GM18858 (cell line): ENCODE data around the gene SH3RF1.
A peak's percentile ranks its signal among the peaks of the same experiment; 100 is the strongest.
"Not testable (repeated sequence)": the region's sequence is repeated elsewhere in the genome, so short reads cannot be mapped to it uniquely, and the experiment has no call there.

Experiments used
- ATAC-seq: cut with Tn5 transposase; IDR thresholded peaks from one replicate; pipeline ENCODE4 v1.9.1; 2021; ENCODE audit not compliant: unreplicated experiment

The SH3RF1 gene

DNA sequence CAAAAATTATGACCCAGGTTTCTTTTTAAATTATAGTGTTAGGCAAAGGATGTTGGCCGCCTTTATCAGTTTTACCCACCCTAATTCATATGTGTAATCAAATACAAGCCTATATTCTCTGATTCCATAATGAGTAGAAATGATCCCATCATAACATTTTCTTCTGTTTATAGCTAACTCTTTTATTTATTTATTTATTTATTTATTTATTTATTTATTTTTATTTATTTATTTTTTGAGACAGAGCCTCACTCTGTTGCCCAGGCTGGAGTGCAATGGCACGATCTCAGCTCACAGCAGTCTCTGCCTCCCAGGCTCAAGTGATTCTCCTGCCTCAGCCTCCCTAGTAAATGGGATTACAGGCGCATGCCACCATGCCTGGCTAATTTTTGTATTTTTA lies 7.1 kb upstream of the SH3RF1 start:
- not testable (repeated sequence) for ATAC-seq

DNA sequence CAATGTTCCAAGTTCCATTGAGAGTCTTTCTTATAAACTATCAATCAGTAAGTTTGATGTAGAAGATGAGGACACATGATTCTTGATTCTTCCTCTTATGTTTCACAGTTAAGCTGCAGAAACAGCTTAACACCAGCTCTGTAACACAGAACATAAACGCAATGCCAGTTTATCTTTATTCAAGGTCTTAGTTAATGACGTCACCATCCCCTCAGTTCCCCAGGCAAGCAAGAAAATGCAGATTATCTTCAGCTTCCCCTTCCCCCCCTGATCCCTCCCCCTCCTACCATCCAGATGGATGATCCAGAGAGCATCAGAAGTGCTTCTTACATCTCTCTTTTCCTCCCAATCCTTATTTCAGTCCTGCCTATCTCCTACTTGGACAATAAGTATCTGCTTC lies 4.4 kb upstream of the SH3RF1 start:
- no peak for ATAC-seq

DNA sequence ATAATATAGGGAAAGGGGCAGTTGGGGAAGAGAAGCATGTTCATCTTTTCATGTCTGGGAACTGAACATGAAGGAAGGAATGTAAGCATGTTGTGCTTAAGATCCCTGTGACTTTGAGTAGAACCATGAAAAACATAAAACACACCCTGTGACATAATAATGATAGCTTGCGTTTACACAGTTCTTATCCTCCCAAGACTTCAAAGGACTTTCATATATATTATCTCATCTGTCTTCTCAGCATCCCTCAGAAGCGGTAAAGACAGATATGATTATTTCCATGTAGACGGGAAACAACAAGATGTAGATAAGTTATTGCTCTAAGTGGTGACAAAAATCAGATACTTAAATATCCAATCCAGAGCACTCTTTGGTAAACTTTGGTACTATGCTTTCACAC lies 3.3 kb upstream of the SH3RF1 start:
- ATAC-seq, result no peak

DNA sequence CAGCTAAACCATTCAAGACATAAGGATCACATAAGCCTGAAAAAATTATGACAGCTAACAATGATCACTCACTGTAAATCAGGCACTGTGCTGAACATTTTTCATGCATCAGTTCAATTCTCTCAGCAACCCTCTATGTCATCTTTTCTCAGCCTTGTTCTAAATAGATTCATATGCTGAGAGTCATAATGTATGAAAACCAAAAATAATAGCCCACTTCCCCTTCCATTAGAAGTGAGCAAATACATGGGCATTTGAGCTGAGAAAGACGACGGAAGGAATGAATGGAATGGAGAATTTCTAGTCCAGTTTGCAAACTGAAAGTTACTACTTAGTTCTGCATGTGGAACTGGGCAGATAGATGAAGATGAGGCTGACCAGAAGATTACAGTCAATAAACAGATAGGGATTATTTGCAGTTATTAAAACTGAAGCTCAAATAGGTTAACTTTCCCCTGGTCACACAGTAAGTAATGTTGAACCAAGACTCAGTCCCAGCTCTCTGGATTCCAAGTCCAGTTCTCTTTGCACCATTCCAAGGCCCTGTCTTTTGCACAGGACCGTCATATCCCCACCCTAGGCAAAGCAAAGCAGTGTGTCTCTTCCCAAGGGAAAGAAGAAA lies 1.6 kb upstream of the SH3RF1 start:
- peak; percentile 32 for ATAC-seq

DNA sequence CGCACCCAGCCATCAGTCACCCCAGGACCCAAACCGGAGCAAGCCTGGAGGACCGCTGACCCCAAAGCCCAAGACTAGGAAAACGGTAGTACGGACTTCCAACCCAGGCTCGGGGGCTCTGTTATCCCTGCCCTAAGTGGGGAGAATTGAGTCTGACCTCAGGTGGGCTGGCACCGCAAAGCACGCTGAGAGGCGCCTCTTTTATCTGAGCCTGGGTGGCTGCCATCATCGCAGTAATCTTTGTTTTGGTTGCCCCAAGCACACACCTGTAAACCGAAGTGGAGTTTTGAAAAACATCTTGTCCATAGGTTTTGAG lies 894 bp upstream of the SH3RF1 start:
- no peak for ATAC-seq

DNA sequence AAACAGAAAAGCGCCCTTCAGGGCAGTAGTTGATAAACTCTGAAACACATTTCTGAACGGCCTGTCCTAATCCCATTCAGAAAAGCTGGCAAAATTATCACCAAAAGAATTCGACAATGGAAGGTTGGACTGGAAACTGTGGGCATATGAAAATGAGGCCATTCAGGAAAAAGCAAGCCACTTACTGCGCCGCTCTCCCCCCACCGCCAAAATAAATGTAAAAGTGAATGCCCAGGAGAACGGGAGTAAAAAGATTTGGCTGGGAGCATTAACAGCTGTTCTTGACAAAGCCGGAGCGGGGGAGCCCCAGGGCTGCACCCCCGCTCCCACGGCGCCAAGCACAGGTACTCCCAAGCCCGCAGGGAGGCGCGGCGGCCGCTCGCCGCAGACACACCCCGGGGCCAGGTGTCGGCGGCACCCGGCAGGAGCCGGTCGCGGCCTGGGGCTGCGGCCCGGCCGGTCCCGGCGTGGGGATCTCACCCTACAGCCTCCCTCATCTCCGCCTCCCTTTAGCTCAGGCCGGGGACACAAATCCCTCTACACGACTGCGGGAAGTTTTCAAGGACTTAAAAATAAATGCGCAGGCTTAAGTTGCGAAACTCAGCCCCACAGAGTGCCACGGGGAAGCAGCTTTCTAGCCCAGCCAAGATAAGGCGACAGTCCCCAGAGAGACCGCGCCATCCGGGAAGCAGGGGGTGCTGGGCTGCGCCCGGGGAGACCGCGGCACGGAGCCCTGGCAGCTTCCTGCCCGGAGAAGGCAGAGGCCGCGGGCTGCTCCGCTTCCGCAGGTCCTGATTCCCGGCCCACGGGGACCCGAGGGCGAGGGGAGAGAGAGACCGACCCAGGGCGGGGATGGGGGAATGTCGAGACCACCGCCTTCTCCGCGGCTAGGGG lies 593 bp downstream of the SH3RF1 start:
- ATAC-seq, result peak; percentile 25

DNA sequence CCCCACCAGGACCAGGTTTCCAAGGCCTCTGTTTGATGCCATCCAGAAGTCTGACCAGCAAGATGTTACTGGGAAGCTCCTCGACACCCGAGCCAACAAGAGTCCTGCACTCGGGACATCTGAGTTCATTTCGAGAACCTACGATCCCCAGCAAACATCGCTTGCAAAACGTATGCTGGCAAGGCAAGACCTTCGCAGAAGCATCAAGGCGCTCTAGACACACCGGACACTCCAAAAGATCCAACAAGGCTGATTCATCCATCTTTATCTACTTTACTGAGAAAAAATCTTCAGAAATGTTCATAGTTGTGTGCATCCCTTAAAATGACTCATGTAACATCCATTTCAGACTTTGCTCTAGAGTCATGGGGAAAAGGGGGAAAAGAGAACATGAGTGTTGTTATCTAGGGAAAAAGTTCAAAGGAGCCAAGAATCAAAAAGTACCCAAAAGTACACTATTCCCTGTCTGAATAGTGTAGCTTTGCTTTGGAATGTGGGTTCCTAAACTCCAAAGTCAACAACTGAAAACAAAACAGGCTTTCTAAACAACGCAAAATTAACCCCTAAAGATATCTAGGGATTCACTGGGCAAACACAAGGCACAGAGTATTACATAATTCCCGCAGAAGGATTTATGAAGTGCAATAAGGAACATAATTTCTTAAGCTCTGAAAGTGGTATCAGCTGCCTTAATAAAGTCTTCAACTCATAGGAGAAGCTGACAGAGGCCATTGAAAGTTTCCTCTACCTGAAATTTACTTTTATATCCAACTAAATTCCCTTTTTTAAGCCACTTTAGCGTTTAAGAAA lies 1.6 kb downstream of the SH3RF1 start:
- no peak for ATAC-seq

DNA sequence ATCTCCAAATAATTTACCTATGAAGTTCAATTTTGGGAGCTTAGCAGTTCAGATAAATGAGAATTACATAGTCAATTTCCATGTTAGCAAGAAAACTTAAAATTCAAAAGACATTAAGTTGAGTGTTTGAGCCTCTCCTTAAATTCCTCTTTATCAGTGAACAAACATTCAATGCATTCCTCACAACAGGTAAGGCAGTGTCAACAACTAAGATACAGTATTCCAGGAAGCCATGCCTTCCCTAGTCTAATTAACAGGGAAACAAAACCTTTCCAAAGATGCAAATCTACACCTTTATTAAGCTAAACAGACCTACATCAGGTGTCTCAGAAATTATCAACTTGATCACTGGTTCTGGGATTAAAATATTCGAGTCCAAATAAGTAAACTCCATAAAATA lies 3.7 kb downstream of the SH3RF1 start:
- no peak for ATAC-seq

DNA sequence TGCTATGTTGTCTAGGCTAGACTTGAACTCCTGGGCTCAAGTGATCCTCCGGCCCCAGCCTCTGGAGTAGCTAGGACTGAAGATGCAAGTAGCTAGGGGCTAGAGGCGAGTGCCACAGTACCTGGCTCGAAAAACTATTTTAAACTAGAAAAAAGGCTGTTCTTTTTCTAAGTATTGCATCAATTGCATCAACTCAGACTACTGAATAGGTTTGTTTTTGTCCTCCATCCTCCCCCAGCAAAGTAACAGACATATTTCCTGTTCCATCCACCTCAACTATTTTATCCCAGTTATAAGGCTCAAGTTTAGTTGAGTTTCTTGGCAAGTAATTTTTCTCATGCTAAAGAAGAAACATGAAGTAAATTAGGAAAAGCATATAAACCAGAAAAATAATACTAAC lies 4.1 kb downstream of the SH3RF1 start:
- no peak for ATAC-seq

DNA sequence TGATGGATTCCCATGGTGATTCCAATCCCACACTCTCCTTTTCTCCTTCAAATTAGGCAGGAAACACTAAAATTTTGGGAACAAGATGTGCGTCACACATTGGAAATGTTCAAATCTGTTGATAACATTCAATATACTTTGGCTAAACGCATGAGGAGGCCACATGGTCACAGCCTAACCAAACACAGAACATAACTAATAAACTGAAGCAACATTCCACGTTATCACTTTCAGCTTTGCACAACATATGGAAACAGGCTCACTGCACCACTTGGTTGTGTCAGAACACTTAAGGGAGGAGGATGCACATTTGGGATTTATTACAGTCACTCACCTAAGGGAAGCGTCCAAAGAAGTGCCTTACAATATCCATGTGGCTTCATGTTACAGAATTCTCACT lies 4.7 kb downstream of the SH3RF1 start:
- no peak for ATAC-seq

DNA sequence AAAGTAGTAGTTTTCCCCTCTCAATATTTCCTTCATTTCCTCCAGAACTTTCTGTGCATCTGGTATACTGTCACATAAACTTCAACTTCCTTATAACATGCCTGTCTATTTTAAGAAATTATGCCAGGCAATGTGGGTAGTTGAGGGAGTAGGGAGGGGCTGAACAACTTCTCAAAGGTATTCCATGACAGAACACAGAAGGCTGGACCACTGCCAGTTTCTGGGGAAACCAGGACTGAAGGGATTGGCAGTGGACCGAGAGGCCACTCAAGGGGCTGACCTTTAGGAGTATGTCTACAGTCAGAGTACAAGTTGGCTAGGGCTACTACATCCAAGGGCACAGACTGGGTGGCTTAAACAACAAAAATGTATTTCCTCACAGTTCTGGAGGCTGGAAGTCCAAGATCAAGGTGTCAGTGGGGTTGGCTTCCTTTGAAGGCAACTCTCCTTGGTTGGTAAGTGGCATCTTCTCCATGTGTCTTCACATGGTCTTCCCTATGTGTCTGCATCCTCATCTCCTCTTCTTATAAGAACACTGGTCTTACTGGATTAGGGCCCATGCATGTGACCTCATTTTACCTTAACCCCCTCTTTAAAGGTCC lies 6.9 kb downstream of the SH3RF1 start:
- no peak for ATAC-seq

DNA sequence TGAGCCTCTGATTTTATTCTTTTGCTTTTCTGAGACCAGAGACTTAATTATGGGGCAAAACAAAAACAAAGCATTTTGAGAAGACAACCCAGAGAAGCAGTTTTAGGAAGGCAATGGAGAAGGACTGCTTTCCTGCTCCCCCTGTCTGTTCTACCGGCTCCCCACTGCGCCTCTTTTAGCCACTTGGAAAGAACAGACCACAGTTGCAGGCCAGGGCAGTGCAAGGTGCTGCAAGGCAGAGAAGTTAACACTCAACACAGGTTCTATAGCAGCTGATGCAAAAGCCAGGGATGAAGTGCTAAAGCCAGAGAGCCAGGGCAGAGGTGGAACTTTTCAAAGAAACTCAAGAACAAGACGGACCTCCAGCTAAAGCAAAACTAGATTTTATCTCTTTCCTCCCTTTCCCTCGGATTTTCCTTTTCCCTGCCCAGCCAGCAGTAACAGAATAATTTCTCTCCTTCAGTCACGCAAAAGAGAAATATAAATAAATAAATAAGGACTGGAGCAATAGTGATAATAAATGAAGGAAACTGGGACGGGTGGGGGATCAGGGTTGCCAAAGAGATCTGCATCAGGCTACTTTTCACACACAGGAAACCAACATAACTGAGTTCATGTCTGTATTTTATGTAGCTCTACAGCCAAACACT lies 10.4 kb downstream of the SH3RF1 start:
- no peak for ATAC-seq

DNA sequence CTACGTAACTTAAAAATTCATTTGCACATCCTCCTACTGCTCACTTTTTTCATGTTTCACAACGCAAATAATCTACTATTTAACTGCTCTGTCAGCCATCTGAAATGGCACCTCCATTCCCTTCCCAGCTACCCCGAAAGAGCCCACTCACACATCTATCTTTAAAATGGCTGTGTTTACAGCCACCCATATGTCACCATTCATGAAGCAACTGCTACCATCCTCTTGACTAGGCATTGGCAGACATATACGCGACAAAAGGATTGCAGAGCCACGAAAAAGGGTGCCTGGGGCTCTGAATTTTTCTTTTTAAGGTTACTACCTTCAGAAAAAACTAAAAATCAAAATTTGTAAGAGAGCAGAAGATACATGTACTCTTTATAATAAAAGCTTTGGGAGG lies 11.5 kb downstream of the SH3RF1 start:
- ATAC-seq, result no peak

DNA sequence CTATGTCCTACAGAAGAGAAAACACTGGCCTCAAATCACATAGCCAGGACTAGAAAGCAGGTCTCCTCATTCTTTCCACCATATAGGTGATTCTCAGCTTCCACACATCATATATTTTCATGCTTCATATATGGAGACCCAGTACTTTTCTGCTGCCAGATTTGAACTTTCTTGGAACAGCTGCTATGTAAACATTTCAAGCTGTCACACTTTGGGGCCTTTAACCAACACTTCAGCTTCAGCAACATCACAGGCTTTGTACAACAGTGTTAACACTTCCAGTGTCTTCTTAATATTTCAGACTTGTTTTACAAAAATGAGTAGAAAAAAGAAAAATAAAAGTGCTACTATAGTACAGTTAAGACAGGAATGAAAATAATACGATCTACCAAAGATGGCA lies 12.6 kb downstream of the SH3RF1 start:
- no peak for ATAC-seq

DNA sequence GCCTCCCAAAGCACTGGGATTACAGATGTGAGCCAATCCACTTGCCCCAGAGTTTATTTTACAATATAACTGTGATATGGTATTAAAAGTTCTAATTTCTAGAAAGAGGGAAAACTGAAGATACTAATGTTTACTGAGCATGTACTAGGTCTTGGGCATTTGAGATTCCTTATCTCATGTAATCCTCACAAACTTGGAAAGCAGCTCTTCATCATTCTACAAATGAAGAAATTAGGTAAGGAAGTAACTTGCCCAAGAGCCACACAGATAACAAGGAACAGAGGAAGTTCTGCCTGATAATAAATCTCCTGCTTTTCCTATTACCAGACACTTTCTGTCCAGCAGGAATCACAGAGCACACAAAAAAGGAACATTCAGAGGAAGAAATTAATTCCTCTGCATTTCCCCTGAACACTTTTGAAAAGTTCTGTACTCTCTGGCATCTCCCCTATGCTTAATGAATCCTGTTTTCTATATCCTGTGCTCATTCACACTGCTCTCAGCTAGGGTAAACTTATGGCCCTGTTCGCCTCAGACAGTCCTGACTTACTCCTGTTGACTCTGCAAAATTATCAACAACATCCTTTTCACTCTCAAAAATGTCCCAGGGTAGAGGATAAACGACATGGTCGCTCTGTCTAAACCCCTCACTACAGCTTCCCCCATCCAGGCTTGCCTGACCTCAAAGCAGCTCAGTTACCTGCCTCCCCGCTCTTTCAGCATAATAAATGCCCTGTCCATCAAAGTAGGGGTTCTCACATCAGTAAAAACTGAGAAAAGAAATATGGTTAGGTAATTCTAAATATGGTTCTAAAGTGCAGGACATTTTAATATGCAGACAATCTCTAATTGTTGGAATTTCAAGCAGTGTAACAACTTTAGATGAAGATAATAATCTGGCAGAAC lies 13.6 kb downstream of the SH3RF1 start:
- no peak for ATAC-seq

DNA sequence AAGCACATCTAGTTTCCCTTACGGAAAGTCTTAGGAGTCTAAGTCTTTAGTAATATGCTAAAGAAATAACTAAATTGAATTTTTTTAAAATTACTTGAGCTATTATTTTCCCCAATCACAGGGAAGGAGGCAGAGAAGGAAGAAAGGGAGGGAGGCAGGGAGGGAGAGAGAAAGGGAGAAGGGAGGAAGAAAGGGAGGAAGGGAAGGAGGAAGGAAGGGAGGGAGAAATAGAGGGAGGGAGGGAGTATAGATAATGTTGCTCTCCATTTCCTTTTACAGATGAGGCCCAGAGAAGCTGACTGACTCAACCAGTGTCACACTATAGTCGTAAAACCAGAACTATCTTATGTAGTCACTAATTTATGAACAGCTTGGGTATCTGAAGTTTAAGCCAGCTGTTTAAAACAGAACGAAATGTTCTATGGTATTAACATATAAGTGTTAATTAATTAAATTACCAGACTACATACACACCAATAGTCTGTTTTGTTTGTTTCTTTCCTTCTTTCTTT lies 14.6 kb downstream of the SH3RF1 start:
- ATAC-seq, result no peak

DNA sequence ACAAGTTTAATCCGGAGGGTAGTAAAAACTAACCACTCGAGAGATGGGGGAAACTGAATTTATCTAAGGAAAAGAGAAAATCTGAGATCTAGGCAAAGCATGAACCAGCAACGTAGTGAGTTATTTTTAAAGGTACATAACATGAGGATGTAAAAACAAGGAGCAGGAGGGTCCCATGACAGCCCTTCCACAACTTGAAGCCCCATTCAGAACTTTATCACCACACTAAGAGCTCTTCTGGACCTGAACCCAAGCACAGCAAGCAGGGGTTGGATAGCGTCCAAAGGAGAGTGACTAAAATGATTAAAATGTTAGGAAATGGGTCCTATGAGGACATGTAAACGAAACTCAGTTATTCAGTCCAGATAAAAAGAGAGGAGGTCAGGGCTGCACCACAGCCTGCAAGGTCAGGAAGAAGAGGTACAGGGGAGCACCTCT lies 16.2 kb downstream of the SH3RF1 start:
- ATAC-seq, result no peak

DNA sequence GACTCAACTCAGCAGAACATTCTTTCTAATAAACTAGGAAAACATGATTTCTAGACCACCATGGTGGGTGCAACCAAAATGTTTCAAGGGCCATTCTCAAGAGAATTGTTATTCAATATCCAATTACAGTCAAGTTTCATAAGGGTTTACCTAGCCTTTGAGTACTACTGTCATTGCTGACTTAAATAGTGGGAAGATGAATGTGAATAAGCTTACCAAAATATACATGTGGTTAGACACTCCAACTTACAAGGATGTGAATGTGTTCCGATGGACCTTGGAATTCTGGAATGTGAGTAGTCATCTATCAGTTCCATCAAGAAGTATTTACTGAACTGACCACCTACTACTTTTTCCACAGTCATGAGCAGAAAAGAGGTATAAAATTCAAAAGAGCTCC lies 16.9 kb downstream of the SH3RF1 start:
- no peak for ATAC-seq

DNA sequence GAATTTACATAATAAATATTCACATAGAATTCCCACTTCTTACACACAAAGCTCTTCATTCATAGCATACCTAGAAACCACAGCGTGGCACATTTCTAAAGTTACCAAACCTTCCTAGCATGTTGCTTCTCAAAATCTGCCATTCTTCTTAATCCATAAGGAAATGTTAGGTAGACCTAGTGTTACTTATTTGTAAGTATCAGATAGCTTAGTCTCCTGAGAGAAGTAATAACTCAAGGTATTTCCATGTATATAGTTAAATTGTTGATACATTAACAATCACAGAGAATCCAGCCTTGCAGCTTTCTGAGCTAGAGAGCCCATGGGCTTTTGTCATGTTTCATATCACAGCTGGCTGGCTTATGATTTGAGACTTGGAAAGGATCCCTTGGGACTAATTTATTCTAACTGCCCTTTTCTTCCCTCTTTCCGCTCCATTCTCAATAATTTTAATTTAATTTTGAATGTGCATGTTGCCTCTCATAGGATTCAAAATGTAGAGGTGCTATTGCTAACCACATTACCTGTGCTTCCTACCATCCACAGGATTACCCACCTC lies 17.6 kb downstream of the SH3RF1 start:
- no peak for ATAC-seq
